NOMO-1 (cell line): ENCODE data around the gene GALNT6.

Source experiments
- DNase-seq, 2 experiments: peaks; one replicate each; lab custom pipeline; 2025; ENCODE audit not compliant: unreplicated experiment in 2 of 2; lab: John Stamatoyannopoulos, UW

GALNT6 gene, protein sequence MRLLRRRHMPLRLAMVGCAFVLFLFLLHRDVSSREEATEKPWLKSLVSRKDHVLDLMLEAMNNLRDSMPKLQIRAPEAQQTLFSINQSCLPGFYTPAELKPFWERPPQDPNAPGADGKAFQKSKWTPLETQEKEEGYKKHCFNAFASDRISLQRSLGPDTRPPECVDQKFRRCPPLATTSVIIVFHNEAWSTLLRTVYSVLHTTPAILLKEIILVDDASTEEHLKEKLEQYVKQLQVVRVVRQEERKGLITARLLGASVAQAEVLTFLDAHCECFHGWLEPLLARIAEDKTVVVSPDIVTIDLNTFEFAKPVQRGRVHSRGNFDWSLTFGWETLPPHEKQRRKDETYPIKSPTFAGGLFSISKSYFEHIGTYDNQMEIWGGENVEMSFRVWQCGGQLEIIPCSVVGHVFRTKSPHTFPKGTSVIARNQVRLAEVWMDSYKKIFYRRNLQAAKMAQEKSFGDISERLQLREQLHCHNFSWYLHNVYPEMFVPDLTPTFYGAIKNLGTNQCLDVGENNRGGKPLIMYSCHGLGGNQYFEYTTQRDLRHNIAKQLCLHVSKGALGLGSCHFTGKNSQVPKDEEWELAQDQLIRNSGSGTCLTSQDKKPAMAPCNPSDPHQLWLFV

DNA sequence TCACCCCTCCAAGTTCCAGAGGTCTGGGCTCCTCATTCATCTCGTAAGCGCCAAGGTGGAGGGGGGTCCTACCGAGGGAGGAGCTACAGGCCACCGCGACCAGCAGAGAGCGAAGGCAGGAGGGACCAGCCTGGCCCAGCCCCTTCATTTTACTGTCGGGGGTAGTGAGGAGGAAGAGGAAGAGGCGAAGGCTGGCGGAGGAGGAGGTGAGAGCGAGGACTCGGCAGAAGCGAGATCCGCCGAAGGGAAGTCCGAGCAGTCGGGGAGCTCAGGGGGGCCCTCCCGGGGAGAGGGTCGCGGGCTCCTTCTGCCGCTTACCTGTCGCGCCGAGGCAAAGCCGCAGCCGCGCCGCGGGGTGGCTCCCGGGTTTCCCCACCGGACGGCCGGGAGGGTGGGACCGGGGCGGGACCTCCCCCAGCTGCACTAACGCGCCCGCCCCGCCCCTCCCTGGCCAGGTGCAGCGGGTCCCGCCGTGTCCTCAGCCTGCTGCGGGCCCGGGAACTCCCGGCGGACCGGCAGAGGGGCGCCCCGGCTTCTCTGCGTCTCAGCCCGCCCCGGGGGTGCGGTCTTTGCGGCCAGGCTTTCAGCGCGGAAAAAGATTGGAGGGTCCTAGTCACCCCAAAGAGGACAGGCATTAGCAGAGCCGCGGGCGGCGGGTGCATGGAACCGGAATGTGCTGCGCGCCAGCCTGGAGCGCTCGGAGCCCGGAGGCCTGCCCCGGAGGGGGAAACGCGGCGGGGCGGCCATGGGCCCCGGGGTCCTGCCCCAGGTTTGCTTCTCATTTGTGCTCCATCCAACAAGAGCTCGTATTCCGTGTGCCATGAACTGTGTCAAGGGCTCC, at the start of gene GALNT6:
Gene GALNT6, minus strand, starts transcription at position 124 of the 841 bp plus-strand sequence. CDS start 11,625 bp downstream, outside the sequence.
- DNase-seq: peak in 1 of 2 experiments; percentile 80

GRCh38 chr12:51439330-51439729, 48.1 kb upstream of the GALNT6 start:
- DNase-seq: no peak

- DNase-seq: no peak
Measured at GRCh38 chr12:51437431-51437830, 46.2 kb upstream of the GALNT6 start.

DNA sequence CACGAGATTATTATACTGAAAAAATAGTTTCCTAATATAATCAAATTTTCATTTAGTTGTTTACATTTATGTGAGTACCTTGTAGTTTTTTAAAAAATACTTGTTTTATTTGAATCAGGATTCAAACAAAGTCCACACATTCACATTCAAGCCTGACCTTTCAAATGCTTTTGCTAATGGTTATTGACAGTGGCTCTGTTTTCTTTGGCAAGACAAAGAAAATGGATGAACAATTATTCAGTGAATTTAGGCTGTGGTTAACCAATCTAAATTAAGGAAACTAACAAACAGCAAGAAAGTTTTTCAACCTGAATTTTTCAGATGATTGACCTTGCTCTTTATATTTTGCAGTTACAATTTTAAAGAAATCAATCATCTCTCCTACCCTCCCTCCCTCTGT, 43.1 kb upstream of the GALNT6 start:
- no peak for DNase-seq

GRCh38 chr12:51432921-51433320, 41.7 kb upstream of the GALNT6 start:
- no peak for DNase-seq

GRCh38 chr12:51430196-51430895, 39.1 kb upstream of the GALNT6 start:
- DNase-seq: no peak

DNA sequence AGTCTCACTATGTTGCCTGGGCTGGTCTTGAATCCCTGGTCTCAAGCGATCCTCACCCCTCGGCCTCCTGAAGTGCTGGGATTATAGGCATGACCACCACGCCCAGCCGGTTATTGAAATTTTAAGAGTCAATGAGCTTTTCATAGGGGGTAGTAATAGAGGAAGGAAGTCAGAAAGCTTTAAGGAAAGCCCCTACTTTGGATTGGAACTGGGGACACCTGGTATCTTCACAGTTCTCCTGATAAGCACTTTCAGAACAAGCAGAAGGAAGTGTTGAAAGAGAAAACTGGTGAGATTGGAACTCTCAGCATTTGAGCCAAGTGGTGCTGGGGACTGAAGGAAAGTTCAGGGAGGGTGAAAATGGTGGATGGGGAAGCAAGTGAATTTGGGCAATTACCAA, 38.5 kb upstream of the GALNT6 start:
- no peak for DNase-seq

DNA sequence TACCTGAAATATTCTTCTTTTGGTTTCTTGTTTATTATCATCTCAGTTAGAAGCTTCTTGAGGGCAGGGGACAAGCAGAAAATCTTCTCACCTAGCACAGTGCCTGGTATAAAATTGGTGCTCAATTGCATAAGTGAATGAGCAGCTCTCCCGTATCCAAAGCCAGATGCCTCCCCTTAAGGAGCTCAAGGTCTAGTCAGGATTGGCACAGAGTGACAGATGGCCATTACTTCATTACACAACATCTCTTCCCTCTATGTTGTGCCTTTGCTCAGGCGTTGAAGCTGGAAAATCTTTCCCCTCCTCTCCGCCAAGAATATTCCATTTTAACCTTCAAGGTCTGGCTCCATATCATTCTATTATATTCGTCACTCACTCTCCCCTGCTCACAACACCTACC, 37.0 kb upstream of the GALNT6 start:
- DNase-seq: no peak

DNA sequence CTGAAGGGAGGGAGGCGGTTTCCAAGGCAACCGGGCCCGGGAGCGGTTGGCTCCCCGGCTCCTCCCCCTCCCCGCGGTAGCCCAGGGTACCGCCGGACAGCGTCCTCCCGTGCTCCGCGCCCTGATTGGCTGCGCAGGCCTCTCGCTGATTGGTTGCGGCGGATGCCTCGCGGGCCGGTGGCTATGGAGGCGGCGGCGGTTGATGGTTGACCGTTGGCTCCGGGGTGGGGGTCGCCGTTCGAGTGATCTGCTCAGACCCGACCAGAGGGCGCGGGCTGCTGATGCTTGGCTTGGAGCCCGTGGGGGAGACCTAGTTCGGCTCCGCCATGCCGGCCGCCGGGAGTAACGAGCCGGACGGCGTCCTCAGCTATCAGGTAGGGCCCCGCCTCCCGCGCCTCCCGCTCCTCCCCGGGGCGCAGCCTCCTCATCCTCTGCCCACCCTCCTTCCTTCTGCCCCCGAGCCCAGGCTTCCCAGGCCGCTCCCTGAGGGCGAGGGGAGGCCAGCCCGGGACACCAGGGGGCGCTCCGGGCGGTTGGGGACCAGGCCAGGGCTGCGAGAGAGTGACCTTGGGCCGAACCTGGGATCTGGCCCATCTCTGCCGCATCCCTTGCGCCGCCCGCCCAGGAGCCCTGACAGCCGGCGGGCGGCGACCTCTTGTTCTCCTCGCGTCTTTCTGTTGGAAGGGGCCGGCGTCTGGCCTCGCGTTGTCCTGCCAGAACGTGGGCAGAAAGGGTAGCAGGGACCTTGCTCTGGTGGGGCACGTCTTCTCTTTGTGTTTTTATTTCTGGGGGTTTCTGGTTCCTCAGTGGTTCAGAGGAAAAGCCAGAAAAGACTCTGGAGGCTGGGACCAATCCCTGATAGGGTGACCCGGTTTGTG, 33.7 kb upstream of the GALNT6 start, which contains the start of gene SLC4A8:
Gene SLC4A8, plus strand, starts transcription at position 170 of the 878 bp plus-strand sequence. Its CDS starts 157 bp downstream, at position 327.
- peak; percentile 59 to 69 for DNase-seq

GRCh38 chr12:51424094-51424661, 33.0 kb upstream of the GALNT6 start:
- DNase-seq: no peak

DNA sequence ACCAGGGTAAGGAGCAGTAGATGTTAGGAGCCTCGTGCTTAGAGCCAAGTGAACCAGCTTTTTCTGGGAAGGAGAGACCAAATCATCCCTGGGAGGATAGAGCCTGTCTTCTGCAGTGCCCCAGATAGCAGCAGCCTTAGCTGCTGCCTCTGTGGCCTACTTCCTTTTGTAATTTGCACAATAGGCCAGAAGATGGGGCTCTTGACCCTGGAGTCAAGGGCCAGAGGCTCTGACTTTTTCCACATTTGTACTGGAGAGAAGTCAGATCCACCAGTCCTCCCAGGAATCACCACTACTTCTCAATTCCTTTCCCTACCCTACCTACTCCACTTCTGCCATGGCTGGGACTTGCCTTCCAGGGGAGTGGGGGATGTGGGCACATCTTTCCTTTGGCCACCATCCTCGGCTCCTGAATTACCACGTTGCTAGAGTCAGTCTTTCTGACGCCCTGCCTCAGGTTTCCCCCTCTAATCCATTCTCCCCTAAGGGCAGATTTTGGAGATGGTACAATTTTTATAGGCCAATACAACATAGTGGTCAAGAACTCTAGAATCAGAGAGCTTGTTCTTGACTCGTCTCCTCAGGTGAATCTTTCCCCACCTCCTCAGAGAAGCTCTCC, 30.2 kb upstream of the GALNT6 start:
- DNase-seq: peak; percentile 42 to 45

GRCh38 chr12:51419425-51420193, 28.4 kb upstream of the GALNT6 start:
- DNase-seq: no peak

- DNase-seq: no peak
Measured at GRCh38 chr12:51417826-51418225, 26.6 kb upstream of the GALNT6 start.

- no peak for DNase-seq
Measured at GRCh38 chr12:51415931-51416330, 24.7 kb upstream of the GALNT6 start.

DNA sequence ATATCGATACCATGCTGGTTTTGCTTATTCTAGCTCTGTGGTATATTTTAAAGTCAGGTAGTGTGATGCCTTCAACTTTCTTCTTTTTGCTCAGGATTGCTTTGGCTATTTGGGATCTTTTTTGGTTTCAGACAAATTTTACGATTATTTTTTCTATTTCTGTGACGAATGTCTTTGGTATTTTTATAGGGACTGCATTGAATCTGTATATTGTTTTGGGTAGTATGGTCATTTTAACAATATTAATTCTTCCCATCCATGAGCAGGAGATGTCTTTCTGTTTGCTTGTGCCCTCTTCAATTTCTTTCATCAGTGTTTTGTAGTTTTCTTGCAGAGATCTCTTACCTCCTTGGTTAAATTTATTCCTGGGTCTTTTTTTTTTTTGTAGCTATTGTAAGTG, 22.6 kb upstream of the GALNT6 start:
- no peak for DNase-seq

- DNase-seq: no peak
Measured at GRCh38 chr12:51413149-51413548, 21.9 kb upstream of the GALNT6 start.

DNA sequence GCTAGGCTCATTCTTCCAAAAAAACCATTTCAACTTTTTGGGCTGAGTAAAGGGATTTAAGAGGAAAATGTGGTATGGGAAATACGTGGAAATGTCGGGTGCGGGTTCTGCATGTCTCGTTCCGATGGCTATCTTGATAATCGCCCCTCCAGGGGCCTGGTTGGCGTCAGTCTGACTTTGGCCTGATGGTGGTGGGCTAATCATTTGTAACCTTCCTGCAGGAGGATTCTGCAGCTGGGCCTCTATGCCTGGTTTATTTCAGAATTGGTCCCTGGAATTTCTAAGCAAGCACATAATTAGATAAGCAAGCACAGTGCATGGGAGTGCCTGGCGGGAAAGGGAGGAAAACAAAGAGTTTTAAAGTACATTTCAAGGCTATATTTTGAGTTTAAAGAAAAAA, 18.6 kb upstream of the GALNT6 start:
- DNase-seq: no peak

DNA sequence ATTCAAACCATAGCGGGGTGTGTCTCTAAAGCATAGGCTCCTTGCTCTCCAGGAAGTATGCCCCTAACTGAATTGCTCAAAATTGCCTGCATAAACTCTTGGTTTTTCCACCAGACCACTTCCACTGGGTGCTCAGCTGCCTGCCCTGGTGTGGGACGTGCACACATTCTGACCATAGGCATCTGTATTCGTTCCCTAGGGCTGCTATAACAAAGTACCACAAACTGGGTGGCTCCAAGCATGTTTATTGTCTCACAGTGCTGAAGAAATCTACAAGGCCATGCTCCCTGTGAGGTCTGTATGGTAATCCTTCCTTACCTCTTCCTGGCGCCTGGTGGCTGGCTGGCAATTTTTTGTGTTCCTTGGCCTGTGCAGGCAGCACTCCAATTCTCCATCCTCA, 16.4 kb upstream of the GALNT6 start:
- no peak for DNase-seq
